Skeletal muscle satellite cell (primary cell): ENCODE results near the gene HPGDS.

Experiments
- H3K27me3 ChIP-seq: 2 replicates; pipeline ENCODE4 v1.7.0; 2013; ENCODE audit warnings: low read length; ENCODE audit not compliant: control insufficient read depth, insufficient read depth
- H3K36me3 ChIP-seq: 2 replicates; pipeline ENCODE4 v1.7.0; 2013; ENCODE audit warnings: mild to moderate bottlenecking, control low read depth, low read length; ENCODE audit not compliant: insufficient read depth
- H3K4me1 ChIP-seq: 2 replicates; pipeline ENCODE4 v1.7.0; 2013; ENCODE audit warnings: low read length; ENCODE audit not compliant: control insufficient read depth, insufficient read depth
- H3K4me2 ChIP-seq: 2 replicates; pipeline ENCODE4 v1.7.0; 2013; ENCODE audit warnings: mild to moderate bottlenecking, low read length
- H3K4me3 ChIP-seq: 2 replicates; pipeline ENCODE4 v1.7.0; 2013; ENCODE audit warnings: low read length
- H3K9ac ChIP-seq: 2 replicates; pipeline ENCODE4 v1.7.0; 2013; ENCODE audit warnings: mild to moderate bottlenecking, low read depth, low read length, moderate library complexity
- H3K9me3 ChIP-seq: replicated peaks from 2 replicates; pipeline ENCODE4 v1.7.0; 2013; ENCODE audit warnings: mild to moderate bottlenecking, control low read depth, low read length

Gene HPGDS

DNA sequence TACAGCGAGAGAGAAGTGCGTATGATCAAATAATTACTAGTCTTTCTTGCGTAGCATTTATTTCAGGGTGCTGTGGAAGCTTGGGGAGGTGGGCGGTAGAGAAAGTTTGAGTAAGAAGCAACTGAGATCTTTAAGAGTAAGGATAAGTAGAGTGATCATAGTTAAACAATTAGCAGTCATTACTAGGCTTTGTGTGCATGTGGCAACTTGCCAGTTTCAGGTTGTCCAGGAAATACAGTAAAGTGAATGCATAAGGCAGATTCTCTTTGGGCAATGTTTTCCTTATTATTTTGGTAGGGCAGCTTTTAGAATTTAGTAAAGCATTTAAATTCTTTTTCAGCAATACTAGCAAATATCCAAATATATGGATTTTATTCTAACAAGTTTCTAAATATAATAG lies 57.0 kb downstream of the HPGDS start:
- H3K27me3 ChIP-seq, result no peaks in the 10 kb centered on the region
- H3K36me3 ChIP-seq, result peaks cover 40% of the 10 kb centered on the region
- H3K4me3 ChIP-seq, result no peak overlapping the region
- H3K9me3 ChIP-seq, result no peaks in the 10 kb centered on the region
- no peaks in the 10 kb centered on the region for H3K4me1 ChIP-seq
- no peak overlapping the region for H3K4me2 ChIP-seq
- H3K9ac ChIP-seq, result no peak overlapping the region

DNA sequence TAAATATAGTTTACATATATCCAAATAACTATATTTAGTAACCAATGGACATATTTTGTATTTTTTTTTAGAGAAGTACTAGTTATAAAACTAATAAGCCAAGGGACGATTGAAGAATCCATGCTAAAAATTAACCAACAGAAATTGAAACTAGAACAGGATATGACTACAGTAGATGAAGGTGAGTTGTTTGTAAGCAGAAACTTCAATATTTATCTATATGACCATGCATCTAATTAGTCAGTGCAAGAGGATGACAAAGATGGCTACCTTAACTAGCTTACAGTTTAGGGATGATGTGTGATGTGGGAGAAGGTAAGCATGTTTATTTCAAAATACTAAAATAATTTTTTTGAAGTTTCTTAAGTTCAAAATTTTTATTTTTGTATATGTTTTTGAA lies 57.7 kb downstream of the HPGDS start:
- H3K9ac ChIP-seq, result no peak overlapping the region
- H3K27me3 ChIP-seq, result no peaks in the 10 kb centered on the region

DNA sequence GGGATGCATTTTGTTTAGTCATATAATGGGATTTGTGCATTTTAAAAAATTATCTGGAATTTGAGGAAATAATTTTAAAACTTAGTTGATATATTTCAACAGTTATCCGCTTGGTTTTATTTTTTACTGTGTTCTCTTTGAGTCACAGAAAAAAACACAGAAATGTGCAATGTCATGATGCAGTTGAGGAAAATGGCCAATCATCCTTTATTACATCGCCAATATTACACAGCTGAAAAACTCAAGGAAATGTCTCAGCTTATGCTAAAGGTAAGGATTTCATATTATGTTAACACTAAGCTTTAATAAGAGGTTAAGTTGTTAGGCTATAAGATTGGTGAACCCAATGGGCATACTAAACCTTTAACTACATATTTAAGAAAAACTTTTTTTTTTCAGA lies 63.9 kb downstream of the HPGDS start:
- Histone ChIP-seq H3K4me3 (no peak overlapping the region), H3K27me3 (no peaks in the 10 kb centered on the region), H3K9ac (no peak overlapping the region), H3K9me3 (no peaks in the 10 kb centered on the region), H3K4me2 (no peak overlapping the region), H3K4me1 (peaks cover 7% of the 10 kb centered on the region), H3K36me3 (peaks cover 72% of the 10 kb centered on the region)

More for the DNA sequence above, 57.7 kb downstream of the HPGDS start:
- Histone ChIP-seq H3K4me1 (no peaks in the 10 kb centered on the region), H3K36me3 (peaks cover 38% of the 10 kb centered on the region), H3K4me3 (no peak overlapping the region), H3K9me3 (no peaks in the 10 kb centered on the region), H3K4me2 (no peak overlapping the region)

DNA sequence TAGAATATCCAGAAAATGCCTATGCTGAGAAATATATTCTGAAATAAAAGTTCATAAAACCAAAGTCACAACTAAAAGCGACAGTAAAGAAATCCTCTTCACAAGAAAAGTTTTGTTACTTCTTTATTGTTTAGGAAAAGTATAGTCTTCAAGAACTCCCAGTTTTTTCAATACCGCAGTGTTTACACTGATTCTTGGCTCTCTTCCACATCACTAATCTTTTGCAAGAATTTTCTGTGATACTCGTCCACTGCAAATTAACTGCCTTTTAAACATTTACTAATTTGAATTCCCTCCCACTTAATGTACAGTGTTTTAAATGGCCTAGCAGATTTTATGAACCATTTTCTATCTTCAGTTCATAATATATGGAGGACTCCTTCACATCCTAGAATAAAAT lies 65.1 kb downstream of the HPGDS start:
- H3K9ac ChIP-seq, result no peak overlapping the region
- peaks cover 69% of the 10 kb centered on the region for H3K36me3 ChIP-seq
- no peak overlapping the region for H3K4me3 ChIP-seq
- H3K4me2 ChIP-seq, result no peak overlapping the region
- H3K4me1 ChIP-seq, result peaks cover 7% of the 10 kb centered on the region
- H3K9me3 ChIP-seq, result no peaks in the 10 kb centered on the region
- H3K27me3 ChIP-seq, result no peaks in the 10 kb centered on the region

DNA sequence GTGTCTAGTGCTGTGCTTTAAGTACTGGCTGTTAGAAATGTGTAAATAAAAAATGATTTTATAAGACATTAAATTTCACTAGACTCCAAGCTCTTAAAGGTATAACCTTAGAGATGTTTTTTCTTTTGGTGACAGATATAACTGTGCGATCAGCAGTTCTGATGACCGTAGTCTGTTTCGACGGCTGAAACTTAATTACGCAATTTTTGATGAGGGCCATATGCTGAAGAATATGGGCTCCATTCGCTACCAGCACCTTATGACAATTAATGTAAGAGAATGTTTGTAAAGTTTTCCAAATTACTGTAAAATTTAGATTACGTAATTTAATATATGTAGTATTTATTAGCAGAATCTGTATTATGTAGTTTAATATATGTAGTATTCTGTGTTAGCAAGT lies 66.4 kb downstream of the HPGDS start:
- Histone ChIP-seq H3K9me3 (no peaks in the 10 kb centered on the region), H3K4me1 (peaks cover 7% of the 10 kb centered on the region), H3K27me3 (no peaks in the 10 kb centered on the region), H3K4me2 (no peak overlapping the region), H3K9ac (no peak overlapping the region), H3K4me3 (no peak overlapping the region), H3K36me3 (peaks cover 74% of the 10 kb centered on the region)

DNA sequence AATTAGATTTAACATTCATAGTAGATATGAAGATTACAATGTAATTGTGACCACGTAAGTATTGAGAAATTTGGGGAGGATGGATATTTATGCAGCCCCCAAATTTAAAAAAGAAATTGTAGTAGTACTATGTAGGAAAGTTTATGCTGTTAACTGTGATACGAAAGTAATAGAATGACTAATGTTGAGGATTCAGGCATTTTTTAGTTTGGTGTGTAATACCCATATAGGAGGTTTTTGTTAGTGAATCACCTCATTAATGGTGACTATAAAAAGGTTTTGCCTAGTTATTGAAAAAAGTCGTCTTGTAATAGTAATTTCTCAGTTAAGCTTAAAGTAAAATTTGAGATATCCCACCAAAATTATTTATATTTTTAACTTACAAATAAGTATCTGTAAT lies 67.7 kb downstream of the HPGDS start:
- Histone ChIP-seq H3K9me3 (no peaks in the 10 kb centered on the region), H3K4me3 (no peak overlapping the region), H3K9ac (no peak overlapping the region), H3K4me2 (no peak overlapping the region), H3K4me1 (peaks cover 7% of the 10 kb centered on the region), H3K27me3 (no peaks in the 10 kb centered on the region), H3K36me3 (peaks cover 66% of the 10 kb centered on the region)

DNA sequence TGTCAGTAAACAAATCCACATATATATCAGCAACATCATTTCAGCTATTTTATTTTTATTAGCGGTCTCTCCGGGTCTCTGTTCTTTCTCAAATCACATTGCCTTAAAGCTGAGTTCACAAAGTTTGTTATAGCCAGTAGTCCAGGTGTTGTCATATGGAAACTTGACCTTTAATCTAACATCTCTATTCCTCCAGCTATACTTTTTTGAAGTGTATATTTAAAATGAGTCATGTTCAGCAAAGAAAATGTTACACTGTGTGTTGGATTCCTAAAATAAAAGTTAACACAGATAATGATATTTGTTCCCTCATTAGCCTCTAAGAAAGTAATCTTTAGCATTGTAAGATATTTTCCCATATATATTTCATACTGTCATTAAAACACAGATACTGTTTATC lies 71.4 kb downstream of the HPGDS start:
- H3K36me3 ChIP-seq, result peaks cover 51% of the 10 kb centered on the region
- H3K4me1 ChIP-seq, result peaks cover 7% of the 10 kb centered on the region
- no peaks in the 10 kb centered on the region for H3K27me3 ChIP-seq

DNA sequence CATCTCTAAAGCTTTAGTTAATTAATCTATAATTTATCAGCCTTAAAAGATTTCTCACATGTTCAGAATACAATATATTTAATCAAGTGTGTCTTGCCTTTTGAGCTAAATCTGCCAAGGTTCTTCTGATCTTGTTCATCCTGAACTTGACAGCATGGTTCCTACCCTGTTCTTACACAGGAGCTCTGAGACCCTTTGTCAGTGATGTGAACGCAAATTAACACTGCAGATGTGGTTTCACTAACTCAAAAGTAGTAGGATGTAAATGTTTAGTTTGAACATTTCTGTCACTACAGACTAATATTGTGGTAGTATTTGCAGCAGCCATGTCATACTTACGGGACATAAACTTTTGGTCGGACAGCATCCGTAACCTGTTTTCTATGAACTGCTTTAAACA lies 75.6 kb downstream of the HPGDS start:
- H3K36me3 ChIP-seq, result peaks cover 45% of the 10 kb centered on the region
- no peaks in the 10 kb centered on the region for H3K9me3 ChIP-seq
- H3K9ac ChIP-seq, result no peak overlapping the region
- no peaks in the 10 kb centered on the region for H3K27me3 ChIP-seq
- H3K4me1 ChIP-seq, result no peaks in the 10 kb centered on the region
- no peak overlapping the region for H3K4me2 ChIP-seq
- H3K4me3 ChIP-seq, result no peak overlapping the region

More for the DNA sequence above, 71.4 kb downstream of the HPGDS start:
- H3K9me3 ChIP-seq, result no peaks in the 10 kb centered on the region
- no peak overlapping the region for H3K9ac ChIP-seq
- no peak overlapping the region for H3K4me2 ChIP-seq
- H3K4me3 ChIP-seq, result no peak overlapping the region

DNA sequence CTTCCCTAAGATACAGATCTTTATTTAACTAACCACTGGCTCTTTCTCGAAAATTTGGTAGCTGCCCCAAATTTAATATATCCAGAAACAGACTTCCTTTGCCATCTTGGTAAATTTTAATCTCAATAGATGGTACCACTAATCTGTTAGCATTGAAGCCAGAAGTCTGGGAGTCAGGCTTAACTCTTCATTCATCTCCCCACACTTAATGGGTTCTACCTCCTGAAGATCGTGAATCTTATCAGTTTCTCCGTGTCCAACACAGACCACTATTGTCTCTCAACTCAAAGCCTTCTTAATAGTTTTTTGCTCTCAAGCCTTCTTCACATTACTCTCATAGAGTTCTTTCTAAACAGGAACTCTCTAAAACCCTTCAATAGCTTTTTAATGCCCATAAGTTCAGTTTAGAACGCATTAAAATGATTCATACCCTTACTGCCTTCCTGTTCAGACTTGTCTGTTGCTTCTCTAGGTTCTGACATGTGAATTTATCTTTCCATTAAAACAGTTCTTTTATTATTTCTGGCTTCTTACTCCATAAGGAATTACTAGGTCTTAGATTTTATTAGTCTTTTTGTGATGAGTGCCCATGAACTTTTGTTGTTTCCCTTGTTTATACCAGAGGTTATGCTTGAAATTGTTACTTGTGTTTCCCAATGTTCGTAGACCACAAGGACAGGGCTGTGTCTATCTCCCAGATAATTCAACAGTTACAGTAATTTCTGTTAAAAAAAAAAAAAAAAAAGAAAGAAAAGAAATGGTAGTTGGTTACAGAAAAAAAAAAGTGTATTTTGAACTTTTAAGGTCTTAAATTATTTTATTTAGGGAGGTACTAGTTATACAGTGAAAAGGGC lies 80.2 kb downstream of the HPGDS start:
- no peaks in the 10 kb centered on the region for H3K9me3 ChIP-seq
- no peaks in the 10 kb centered on the region for H3K4me1 ChIP-seq
- no peak overlapping the region for H3K9ac ChIP-seq
- no peaks in the 10 kb centered on the region for H3K27me3 ChIP-seq
- H3K36me3 ChIP-seq, result peaks cover 29% of the 10 kb centered on the region
- H3K4me3 ChIP-seq, result no peak overlapping the region
- no peak overlapping the region for H3K4me2 ChIP-seq

DNA sequence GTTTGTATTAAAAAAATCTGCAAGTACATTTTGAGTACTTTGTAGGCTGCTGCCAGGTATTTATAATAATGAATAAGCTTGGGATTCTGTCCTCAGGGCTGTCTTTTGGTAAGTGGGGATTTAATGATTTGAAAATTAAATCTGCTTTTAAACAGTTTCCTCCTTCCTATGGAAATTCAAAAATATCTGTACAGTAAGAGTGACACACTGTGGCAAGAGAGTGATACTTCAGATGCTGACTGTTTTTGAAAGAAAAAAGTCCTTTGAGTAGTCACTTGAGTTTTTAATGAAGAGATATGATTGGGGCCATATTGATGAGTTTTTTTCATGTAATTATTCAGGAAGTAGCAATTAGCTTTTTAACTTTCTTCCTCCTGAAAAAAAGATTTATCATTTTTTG lies 85.8 kb downstream of the HPGDS start:
- Histone ChIP-seq H3K9ac (no peak overlapping the region), H3K4me2 (no peak overlapping the region), H3K27me3 (no peaks in the 10 kb centered on the region), H3K36me3 (peaks cover 14% of the 10 kb centered on the region), H3K4me3 (no peak overlapping the region), H3K9me3 (no peaks in the 10 kb centered on the region), H3K4me1 (no peaks in the 10 kb centered on the region)

DNA sequence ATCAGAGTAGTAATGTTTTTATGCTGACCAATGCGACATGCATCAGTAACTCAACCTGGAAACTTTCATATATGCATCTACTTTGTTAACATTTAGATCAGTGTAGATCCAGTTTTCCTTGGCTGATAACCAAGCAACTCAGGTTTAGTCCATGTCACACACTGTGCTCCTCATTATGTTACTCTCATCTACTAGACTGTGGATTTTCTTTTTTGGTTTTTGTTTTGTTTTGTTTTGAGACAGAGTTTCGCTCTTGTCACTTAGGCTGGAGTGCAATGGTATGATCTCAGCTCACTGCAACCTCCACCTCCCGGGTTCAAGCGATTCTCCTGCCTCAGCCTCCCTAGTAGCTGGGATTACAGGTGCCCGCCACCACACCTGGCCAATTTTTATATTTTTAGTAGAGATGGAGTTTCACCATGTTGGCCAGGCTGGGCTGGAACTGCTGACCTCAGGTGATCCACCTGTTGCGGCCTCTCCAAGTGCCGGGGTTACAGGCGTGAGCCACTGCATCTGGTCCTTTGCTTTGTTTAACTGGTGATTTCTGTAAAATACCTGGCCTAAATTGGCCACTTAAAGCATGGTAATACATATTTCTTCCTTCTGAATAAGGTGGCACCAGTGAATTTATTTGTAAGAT lies 86.4 kb downstream of the HPGDS start:
- no peaks in the 10 kb centered on the region for H3K27me3 ChIP-seq
- H3K4me2 ChIP-seq, result no peak overlapping the region
- H3K9me3 ChIP-seq, result no peaks in the 10 kb centered on the region

DNA sequence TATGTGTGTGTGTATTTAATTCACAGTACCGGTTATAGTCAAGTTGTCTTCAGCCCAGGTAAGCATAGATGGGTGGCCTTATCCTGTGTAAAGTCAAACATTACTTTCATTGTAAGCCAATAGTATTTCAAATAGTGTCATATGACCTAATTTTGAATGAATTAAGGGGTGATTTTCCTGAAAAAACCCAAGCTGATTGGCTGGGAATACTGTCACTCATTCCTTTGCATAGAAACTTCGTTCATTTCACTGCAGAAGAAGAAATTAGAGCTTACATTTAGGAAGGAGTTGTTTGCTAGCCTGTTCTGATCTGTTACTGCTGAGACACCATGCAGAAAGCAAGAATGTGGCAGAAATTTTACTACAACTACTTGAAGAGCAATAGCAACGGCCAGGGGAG lies 89.6 kb downstream of the HPGDS start:
- H3K36me3 ChIP-seq, result peaks cover 20% of the 10 kb centered on the region
- no peak overlapping the region for H3K4me2 ChIP-seq
- H3K4me3 ChIP-seq, result no peak overlapping the region
- H3K9me3 ChIP-seq, result no peaks in the 10 kb centered on the region
- H3K9ac ChIP-seq, result no peak overlapping the region
- no peaks in the 10 kb centered on the region for H3K27me3 ChIP-seq
- no peaks in the 10 kb centered on the region for H3K4me1 ChIP-seq

More for the DNA sequence above, 86.4 kb downstream of the HPGDS start:
- Histone ChIP-seq H3K4me3 (no peak overlapping the region), H3K9ac (no peak overlapping the region), H3K4me1 (no peaks in the 10 kb centered on the region), H3K36me3 (peaks cover 14% of the 10 kb centered on the region)
